Mesenchymal stem cell (in vitro differentiated cells and primary cell): ENCODE results near the gene FXYD7.
"Not testable (repeated sequence)": the region's sequence is repeated elsewhere in the genome, so short reads cannot be mapped to it uniquely, and the experiment has no call there.

Experiments used
- DNase-seq: peaks from one replicate; pipeline ENCODE4 v3.0.0-alpha.2; 2013
- H2AFZ ChIP-seq: one replicate; pipeline ENCODE4 v1.6.1; 2013; ENCODE audit warnings: low read depth, mild to moderate bottlenecking, control low read depth, inconsistent platforms, low read length, moderate library complexity
- H2AK5ac ChIP-seq: 2 replicates; pipeline ENCODE4 v1.6.1; 2013; ENCODE audit warnings: low read length, moderate library complexity, mild to moderate bottlenecking, inconsistent platforms; ENCODE audit not compliant: severe bottlenecking
- H2BK120ac ChIP-seq: one replicate; pipeline ENCODE4 v1.6.1; 2013; ENCODE audit warnings: low read depth, mild to moderate bottlenecking, inconsistent platforms, low read length, moderate library complexity
- H2BK12ac ChIP-seq, 2 experiments: one replicate each; pipeline ENCODE4 v1.6.1; 2013; ENCODE audit warnings: inconsistent platforms in 2 of 2, low read length in 2 of 2, mild to moderate bottlenecking in 2 of 2, moderate library complexity in 2 of 2, control low read depth in 1 of 2
- H2BK15ac ChIP-seq: one replicate; pipeline ENCODE4 v1.6.1; 2013; ENCODE audit warnings: mild to moderate bottlenecking, low read depth, inconsistent platforms; ENCODE audit not compliant: poor library complexity, severe bottlenecking
- H2BK5ac ChIP-seq: 2 replicates; pipeline ENCODE4 v1.6.1; 2013; ENCODE audit warnings: low read depth, mild to moderate bottlenecking, low read length, control low read depth, inconsistent platforms; ENCODE audit not compliant: poor library complexity, severe bottlenecking
- H3K14ac ChIP-seq, 2 experiments: one replicate each; pipeline ENCODE4 v1.6.1; 2013; ENCODE audit warnings: inconsistent platforms in 2 of 2, low read length in 2 of 2, control low read depth in 1 of 2, mild to moderate bottlenecking in 1 of 2, moderate library complexity in 1 of 2
- H3K18ac ChIP-seq, 2 experiments: one replicate each; pipeline ENCODE4 v1.6.1; 2013; ENCODE audit warnings: inconsistent platforms in 2 of 2, low read length in 2 of 2, control low read depth in 1 of 2, low read depth in 1 of 2, mild to moderate bottlenecking in 1 of 2
- H3K23ac ChIP-seq, 2 experiments: one replicate each; pipeline ENCODE4 v1.6.1; 2013; ENCODE audit warnings: inconsistent platforms in 2 of 2, low read length in 2 of 2, mild to moderate bottlenecking in 2 of 2, moderate library complexity in 2 of 2, control low read depth in 1 of 2
- H3K27ac ChIP-seq: 2 replicates; pipeline ENCODE4 v1.5.1; 2013; ENCODE audit warnings: mild to moderate bottlenecking, moderate library complexity, low read length, control low read depth, inconsistent platforms; ENCODE audit not compliant: poor library complexity, severe bottlenecking
- H3K27me3 ChIP-seq, 2 experiments: 2 replicates each; pipeline versions ENCODE4 v1.6.1 to v1.7.0; 2013; ENCODE audit warnings: low read length in 2 of 2, mild to moderate bottlenecking in 2 of 2, moderate library complexity in 2 of 2, control low read depth in 1 of 2, inconsistent platforms in 1 of 2; ENCODE audit not compliant: control insufficient read depth in 1 of 2, insufficient read depth in 1 of 2
- H3K36me3 ChIP-seq, 2 experiments: 2 replicates each; pipeline versions ENCODE4 v1.6.1 to v1.7.0; 2013; ENCODE audit warnings: low read length in 2 of 2, control low read depth in 1 of 2, inconsistent platforms in 1 of 2, low read depth in 1 of 2, mild to moderate bottlenecking in 1 of 2; ENCODE audit not compliant: insufficient read depth in 2 of 2, control insufficient read depth in 1 of 2
- H3K4ac ChIP-seq, 2 experiments: one replicate each; pipeline ENCODE4 v1.6.1; 2013; ENCODE audit warnings: inconsistent platforms in 2 of 2, low read length in 2 of 2, mild to moderate bottlenecking in 2 of 2, moderate library complexity in 2 of 2, control low read depth in 1 of 2, low read depth in 1 of 2
- H3K4me1 ChIP-seq: 2 replicates; pipeline ENCODE4 v1.6.1; 2013; ENCODE audit warnings: low read depth, low read length, control low read depth; ENCODE audit not compliant: control insufficient read depth, insufficient read depth
- H3K4me2 ChIP-seq: 2 replicates; pipeline ENCODE4 v1.6.1; 2013; ENCODE audit warnings: low read length, mild to moderate bottlenecking, inconsistent platforms; ENCODE audit not compliant: poor library complexity, severe bottlenecking
- H3K4me3 ChIP-seq, 2 experiments: 2 replicates each; pipeline versions ENCODE4 v1.5.1 to v1.7.0; 2013; ENCODE audit warnings: low read length in 2 of 2, mild to moderate bottlenecking in 2 of 2, control low read depth in 1 of 2, low read depth in 1 of 2; ENCODE audit not compliant: insufficient read depth in 1 of 2
- H3K79me1 ChIP-seq: replicated peaks from 2 replicates; pipeline ENCODE4 v1.6.1; 2013; ENCODE audit warnings: mild to moderate bottlenecking, control low read depth, low read length, inconsistent platforms; ENCODE audit not compliant: poor library complexity, severe bottlenecking
- H3K9ac ChIP-seq: 2 replicates; pipeline ENCODE4 v1.7.0; 2013; ENCODE audit warnings: mild to moderate bottlenecking, low read length, moderate library complexity
- H3K9me3 ChIP-seq: 2 replicates; pipeline ENCODE4 v1.7.0; 2013; ENCODE audit warnings: mild to moderate bottlenecking, low read length; ENCODE audit not compliant: control insufficient read depth
- H4K8ac ChIP-seq: one replicate; pipeline ENCODE4 v1.6.1; 2013; ENCODE audit warnings: inconsistent platforms, mild to moderate bottlenecking, low read length, moderate library complexity
- H4K91ac ChIP-seq: one replicate; pipeline ENCODE4 v1.6.1; 2013; ENCODE audit warnings: mild to moderate bottlenecking, low read length, inconsistent platforms
- WGBS: methylation state at CpG from one replicate; pipeline ENCODE4 v1.1.7; 2013; ENCODE audit warnings: mixed read lengths; 5-methylcytosine and 5-hydroxymethylcytosine counted together

FXYD7 gene

DNA sequence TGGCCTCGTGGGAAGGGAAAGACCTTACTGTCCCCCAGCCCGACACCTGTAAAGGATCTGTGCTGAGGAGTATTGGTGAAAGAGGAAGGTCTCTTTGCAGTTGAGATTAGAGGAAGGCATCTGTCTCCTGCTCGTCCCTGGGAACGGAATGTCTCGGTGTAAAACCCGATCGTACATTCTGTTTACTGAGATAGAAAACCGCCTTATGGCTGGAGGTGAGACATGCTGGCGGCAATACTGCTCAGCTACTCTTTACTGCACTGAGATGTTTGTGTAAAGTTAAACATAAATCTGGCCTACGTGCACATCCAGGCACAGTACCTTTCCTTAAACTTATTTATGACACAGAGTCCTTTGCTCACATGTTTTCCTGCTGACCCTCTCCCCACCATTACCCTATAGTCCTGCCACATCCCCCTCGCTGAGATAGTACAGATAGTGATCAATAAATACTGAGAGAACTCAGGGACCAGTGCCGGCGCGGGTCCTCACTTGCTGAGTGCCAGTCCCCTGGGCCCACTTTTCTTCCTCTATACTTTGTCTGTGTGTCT lies 13.3 kb upstream of the FXYD7 start:
- not testable (repeated sequence) for H3K36me3 ChIP-seq, H3K27ac ChIP-seq, H2BK12ac ChIP-seq, H3K79me1 ChIP-seq, H3K23ac ChIP-seq, H3K4me1 ChIP-seq, DNase-seq, H3K4me3 ChIP-seq, H3K9me3 ChIP-seq, H3K14ac ChIP-seq, H2BK15ac ChIP-seq, H3K18ac ChIP-seq, H4K8ac ChIP-seq, H2AK5ac ChIP-seq, H3K9ac ChIP-seq, H2BK5ac ChIP-seq, H4K91ac ChIP-seq, H2AFZ ChIP-seq, H3K4me2 ChIP-seq, H2BK120ac ChIP-seq, H3K4ac ChIP-seq
- H3K27me3 ChIP-seq: peaks cover 9 to 16% of the 10 kb centered on the region in 2 experiments
- WGBS: 65% methylated on average over 13 of the region's 14 CpGs

DNA sequence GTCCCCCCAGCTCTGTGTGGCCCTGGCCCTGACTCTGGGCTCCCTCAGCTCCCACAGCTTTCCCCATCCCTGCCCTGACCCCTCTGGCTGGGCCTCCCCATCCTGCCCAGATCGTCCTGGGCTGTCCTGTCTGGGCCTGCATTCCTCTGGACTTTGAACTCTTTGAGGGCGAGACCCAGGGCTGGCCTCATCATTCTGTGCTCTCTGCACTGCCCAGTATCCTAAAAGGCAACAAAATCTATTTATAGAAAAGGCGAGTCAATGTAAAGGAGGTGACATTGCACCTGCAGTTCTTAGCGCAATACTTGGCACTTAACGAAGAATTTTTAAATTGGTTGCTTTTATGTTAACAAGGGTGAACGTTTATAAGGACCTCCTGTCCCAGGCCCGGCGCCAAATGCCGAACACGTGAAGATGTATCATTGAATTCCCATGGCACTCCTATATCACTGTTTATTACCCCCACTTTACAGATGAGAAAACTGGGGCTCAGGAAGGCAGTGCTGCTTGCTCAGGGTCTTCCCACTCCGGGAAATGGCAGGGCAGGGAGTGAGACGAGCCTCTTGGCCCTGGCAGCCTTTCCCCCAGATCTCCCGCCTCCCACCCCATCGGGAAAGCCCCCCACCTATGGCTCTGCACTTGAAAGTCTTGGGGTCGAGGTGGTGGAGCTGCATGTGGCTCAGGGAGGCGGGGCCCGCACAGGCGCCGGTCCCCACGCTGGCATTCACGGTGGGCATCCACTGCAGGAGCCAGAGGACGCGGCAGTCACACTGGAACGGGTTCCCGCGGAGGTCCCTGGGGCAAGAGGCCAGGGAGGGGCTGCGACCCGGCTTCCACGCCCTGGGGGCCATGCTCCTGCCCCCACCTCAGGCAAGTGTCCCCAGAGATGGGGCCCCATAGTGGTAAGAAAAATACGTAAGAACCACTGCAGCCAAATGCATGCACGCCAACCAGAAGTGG lies 12.0 kb upstream of the FXYD7 start:
- WGBS: 83% methylated on average over 27 of the region's 31 CpGs
- no peak overlapping the region for H3K14ac ChIP-seq
- no peak overlapping the region for H3K4me2 ChIP-seq
- DNase-seq: no peak
- no peak overlapping the region for H2AK5ac ChIP-seq
- no peaks in the 10 kb centered on the region for H3K36me3 ChIP-seq
- no peak overlapping the region for H3K23ac ChIP-seq
- no peaks in the 10 kb centered on the region for H3K9me3 ChIP-seq
- no peak overlapping the region for H3K27ac ChIP-seq
- H3K4ac ChIP-seq: no peak overlapping the region
- no peak overlapping the region for H2BK5ac ChIP-seq
- H2BK12ac ChIP-seq: no peak overlapping the region
- H4K8ac ChIP-seq: no peak overlapping the region
- H4K91ac ChIP-seq: no peak overlapping the region
- H3K27me3 ChIP-seq: peaks cover 2 to 16% of the 10 kb centered on the region in 2 experiments
- no peak overlapping the region for H2BK15ac ChIP-seq
- no peak overlapping the region for H3K4me3 ChIP-seq
- no peak overlapping the region for H3K18ac ChIP-seq
- no peaks in the 10 kb centered on the region for H3K79me1 ChIP-seq
- H3K9ac ChIP-seq: no peak overlapping the region
- H3K4me1 ChIP-seq: peaks cover 2% of the 10 kb centered on the region
- no peak overlapping the region for H2BK120ac ChIP-seq
- H2AFZ ChIP-seq: no peak overlapping the region

GRCh38 chr19:35132254-35132653 lies 10.8 kb upstream of the FXYD7 start:
- H2AK5ac ChIP-seq: no peak overlapping the region
- DNase-seq: no peak
- H3K4me3 ChIP-seq: no peak overlapping the region
- no peak overlapping the region for H3K4me2 ChIP-seq
- no peak overlapping the region for H3K27ac ChIP-seq
- no peak overlapping the region for H2BK5ac ChIP-seq
- no peaks in the 10 kb centered on the region for H3K36me3 ChIP-seq
- H2BK120ac ChIP-seq: no peak overlapping the region
- no peak overlapping the region for H3K18ac ChIP-seq
- no peak overlapping the region for H3K4ac ChIP-seq
- no peaks in the 10 kb centered on the region for H3K9me3 ChIP-seq
- peaks cover 0 to 12% of the 10 kb centered on the region in 2 experiments for H3K27me3 ChIP-seq
- no peak overlapping the region for H3K14ac ChIP-seq
- H2BK12ac ChIP-seq: no peak overlapping the region
- no peak overlapping the region for H4K8ac ChIP-seq
- peaks cover 2% of the 10 kb centered on the region for H3K4me1 ChIP-seq
- H2AFZ ChIP-seq: no peak overlapping the region
- H3K23ac ChIP-seq: no peak overlapping the region
- H4K91ac ChIP-seq: no peak overlapping the region
- H2BK15ac ChIP-seq: no peak overlapping the region
- H3K9ac ChIP-seq: no peak overlapping the region
- H3K79me1 ChIP-seq: no peaks in the 10 kb centered on the region

- no peak overlapping the region for H3K14ac ChIP-seq
- no peak overlapping the region for H2BK12ac ChIP-seq
- no peak overlapping the region for H2BK5ac ChIP-seq
- no peaks in the 10 kb centered on the region for H3K36me3 ChIP-seq
- H3K18ac ChIP-seq: no peak overlapping the region
- no peak overlapping the region for H2BK15ac ChIP-seq
- no peak overlapping the region for H3K4ac ChIP-seq
- H3K27ac ChIP-seq: no peak overlapping the region
- H3K4me1 ChIP-seq: peaks cover 3% of the 10 kb centered on the region
- H3K79me1 ChIP-seq: no peaks in the 10 kb centered on the region
- no peak for DNase-seq
- H2AFZ ChIP-seq: no peak overlapping the region
- no peak overlapping the region for H2BK120ac ChIP-seq
- H3K23ac ChIP-seq: no peak overlapping the region
- H3K27me3 ChIP-seq: peaks cover 0 to 9% of the 10 kb centered on the region in 2 experiments
- no peak overlapping the region for H4K91ac ChIP-seq
- no peak overlapping the region for H3K4me3 ChIP-seq
- 90% methylated on average over 11 of the region's 11 CpGs for WGBS
- H2AK5ac ChIP-seq: no peak overlapping the region
- H3K9ac ChIP-seq: no peak overlapping the region
- H3K4me2 ChIP-seq: no peak overlapping the region
- no peaks in the 10 kb centered on the region for H3K9me3 ChIP-seq
- no peak overlapping the region for H4K8ac ChIP-seq
These were observed 9.2 kb upstream of the FXYD7 start for GRCh38 chr19:35133826-35134225.
